Posterior vena cava (tissue), 2 donors: Measurements from ENCODE around the gene KCNK6. TPM values are rescaled to one million over a fixed set of nuclear protein-coding genes. Genes with fewer than 3 reads are reported as not detected.

Experiments used
- DNase-seq: peaks from one replicate; pipeline ENCODE4 v3.0.0-alpha.2; 2020; ENCODE audit warnings: low spot score
- intact Hi-C, 2 donors: fragments of 100-400 bp; cut with DNase I; formaldehyde crosslinking; loops; one replicate each; pipeline versions ENCODE4 v1.14.1 to v1.14.2; 2022 to 2023
- total RNA-seq, 2 donors: library from RNA; stranded (reverse); fragmentation: NEBNext Ultra II Directional; extraction: Animal tissue kit (Norgen Biotek cat#: 25700); gene quantifications; one replicate each; pipeline ENCODE4 v1.2.1, GENCODE V29; 2021
- donor health status: DM: yes; HTN: yes; CAD: no.
- donor health status: DM: yes; HTN: yes; CAD: no.

The KCNK6 gene
- total RNA-seq, 2 donors from 2014 or later: 10.2 to 14.5 TPM

GRCh38 chr19:38377052-38377451 lies 57.4 kb downstream of the KCNK6 start:
- intact Hi-C loops: no loop called here

GRCh38 chr19:38378866-38379265 lies 59.2 kb downstream of the KCNK6 start:
- intact Hi-C loops: no loop called here

More at GRCh38 chr19:38377052-38377451, 57.4 kb downstream of the KCNK6 start:
- no peak for DNase-seq

GRCh38 chr19:38381138-38381537 lies 61.5 kb downstream of the KCNK6 start:
- intact Hi-C loops: no loop called here
- DNase-seq: no peak

More at GRCh38 chr19:38378866-38379265, 59.2 kb downstream of the KCNK6 start:
- no peak for DNase-seq

Other genes with a start within 250 kb of the KCNK6 start
- under 1 TPM; 0.14 to 0.65 TPM for gene DPF1, start 95.6 kb upstream of the KCNK6 start, total RNA-seq
- gene PPP1R14A, start 63.5 kb upstream of the KCNK6 start, total RNA-seq: 100 to 1,000 TPM; 314 to 462 TPM
- 10 to 100 TPM; 25.1 to 39.7 TPM for gene SPINT2, start 55.3 kb upstream of the KCNK6 start, total RNA-seq
- 1 to 10 TPM; 1.1 to 1.2 TPM for gene C19orf33, start 15.6 kb upstream of the KCNK6 start, total RNA-seq
- 10 to 100 TPM; 16.5 to 23.2 TPM for gene YIF1B, start 3.9 kb upstream of the KCNK6 start, total RNA-seq
- 1 to 10 TPM; 2.3 to 4.0 TPM for gene CATSPERG, start 16.0 kb downstream of the KCNK6 start, total RNA-seq
- gene PSMD8, start 54.7 kb downstream of the KCNK6 start, total RNA-seq: 100 to 1,000 TPM; 121 to 139 TPM
- gene GGN, start 68.2 kb downstream of the KCNK6 start, total RNA-seq: 1 to 10 TPM in 1 of 2 donors, under 1 TPM in 1; 0.51 to 2.2 TPM
- gene SPRED3, start 68.9 kb downstream of the KCNK6 start, total RNA-seq: 1 to 10 TPM; 2.8 to 6.5 TPM
- 10 to 100 TPM in 1 of 2 donors, 1 to 10 TPM in 1; 9.6 to 10.7 TPM for gene FAM98C, start 83.2 kb downstream of the KCNK6 start, total RNA-seq
- gene RASGRP4, start 106.4 kb downstream of the KCNK6 start, total RNA-seq: 1 to 10 TPM; 3.9 to 6.6 TPM
- gene RYR1, start 113.8 kb downstream of the KCNK6 start, total RNA-seq: 1 to 10 TPM; 1.3 to 5.6 TPM